ENCODE data around the gene NRXN3.

GRCh38 chr14:78131616-78132015 is 38.6 kb upstream of the NRXN3 start:
- no peak for TF ChIP-seq CTCF (conservative IDR thresholded peaks at IDR 0.05; ENCODE audit: low read depth, low read length)
- TF ChIP-seq CEBPB (IDR thresholded peaks at IDR 0.05; ENCODE audit: low read depth, low read length), result no peak
- no peak for TF ChIP-seq RCOR1 (IDR thresholded peaks at IDR 0.05; ENCODE audit: insufficient replicate concordance, low read length)
- TF ChIP-seq MAFK (IDR thresholded peaks at IDR 0.05; ENCODE audit: low read depth, low read length), result no peak

Data from IMR-90 (cell line).